HUES6 (cell line): ENCODE results near the gene MYRF.
A peak's percentile ranks its signal among the peaks of the same experiment; 100 is the strongest.

Source experiments
- H3K27ac ChIP-seq: 2 replicates; pipeline ENCODE4 v1.7.0; 2013; ENCODE audit warnings: low read depth, mild to moderate bottlenecking, low read length, inconsistent platforms
- H3K27me3 ChIP-seq: 2 replicates; pipeline ENCODE4 v1.6.1; 2013; ENCODE audit warnings: low read length; ENCODE audit not compliant: control insufficient read depth, insufficient read depth
- H3K36me3 ChIP-seq: 2 replicates; pipeline ENCODE4 v1.6.1; 2013; ENCODE audit warnings: low read length; ENCODE audit not compliant: control insufficient read depth, insufficient read depth
- H3K4me1 ChIP-seq: 2 replicates; pipeline ENCODE4 v1.6.1; 2013; ENCODE audit warnings: low read length; ENCODE audit not compliant: control insufficient read depth, insufficient read depth
- H3K4me3 ChIP-seq: 2 replicates; pipeline ENCODE4 v1.5.1; 2013; ENCODE audit warnings: low read depth, low read length
- H3K9ac ChIP-seq: one replicate; pipeline ENCODE4 v1.6.1; 2013; ENCODE audit warnings: mild to moderate bottlenecking, low read length
- H3K9me3 ChIP-seq: 2 replicates; pipeline ENCODE4 v1.6.1; 2013; ENCODE audit warnings: low read depth, low read length; ENCODE audit not compliant: control insufficient read depth, insufficient read depth

Gene MYRF

DNA sequence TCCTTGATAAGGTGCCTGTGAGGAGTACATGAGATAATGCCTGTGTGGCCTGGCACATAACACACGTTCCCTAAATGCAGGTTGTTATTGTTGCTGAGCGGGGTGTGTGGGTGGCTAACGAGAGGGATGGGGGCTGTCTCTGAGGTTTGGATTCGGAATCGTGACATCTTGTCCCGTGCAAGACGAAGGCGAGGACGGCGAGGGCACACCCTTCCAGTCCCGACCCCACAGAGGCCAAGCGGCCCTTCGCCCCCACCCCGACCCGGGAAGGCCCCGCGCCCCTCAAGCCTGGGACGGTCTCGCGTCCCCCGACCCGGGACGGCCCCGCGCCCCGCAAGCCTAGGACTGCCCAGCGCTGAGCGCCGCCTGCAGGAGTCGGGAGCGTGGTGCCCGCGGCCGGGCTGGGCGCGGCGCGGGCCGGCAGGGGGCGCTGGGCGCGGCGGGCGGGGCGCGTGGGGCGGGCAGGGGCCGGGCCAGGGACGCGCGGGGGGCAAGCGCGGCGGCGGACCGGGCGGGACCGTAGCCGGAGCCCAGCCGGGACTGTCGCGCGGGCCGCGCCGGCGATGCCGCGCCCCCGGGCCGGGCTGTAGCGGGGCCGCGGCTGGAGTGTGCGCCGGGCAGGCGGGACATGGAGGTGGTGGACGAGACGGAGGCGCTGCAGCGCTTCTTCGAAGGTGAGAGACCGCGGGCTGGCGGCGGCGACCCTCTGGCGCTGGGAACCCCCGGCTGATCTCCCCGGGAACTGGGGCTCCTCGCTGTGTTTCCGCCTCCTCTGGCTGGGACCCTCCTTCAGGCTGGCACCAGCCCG lies at the start of gene MYRF:
Gene MYRF (plus strand): TSS at position 520 of the 808 bp plus-strand sequence. CDS start 109 bp downstream, at position 629.
- H3K4me1 ChIP-seq = peaks cover 74% of the 10 kb centered on the region
- H3K9ac ChIP-seq = peak within 1 kb of the TSS; percentile 66
- no peak within 1 kb of the TSS for H3K27ac ChIP-seq
- no peaks in the 10 kb centered on the region for H3K36me3 ChIP-seq
- H3K27me3 ChIP-seq = peaks cover 29% of the 10 kb centered on the region
- no peaks in the 10 kb centered on the region for H3K9me3 ChIP-seq
- H3K4me3 ChIP-seq = peak within 1 kb of the TSS; percentile 69

DNA sequence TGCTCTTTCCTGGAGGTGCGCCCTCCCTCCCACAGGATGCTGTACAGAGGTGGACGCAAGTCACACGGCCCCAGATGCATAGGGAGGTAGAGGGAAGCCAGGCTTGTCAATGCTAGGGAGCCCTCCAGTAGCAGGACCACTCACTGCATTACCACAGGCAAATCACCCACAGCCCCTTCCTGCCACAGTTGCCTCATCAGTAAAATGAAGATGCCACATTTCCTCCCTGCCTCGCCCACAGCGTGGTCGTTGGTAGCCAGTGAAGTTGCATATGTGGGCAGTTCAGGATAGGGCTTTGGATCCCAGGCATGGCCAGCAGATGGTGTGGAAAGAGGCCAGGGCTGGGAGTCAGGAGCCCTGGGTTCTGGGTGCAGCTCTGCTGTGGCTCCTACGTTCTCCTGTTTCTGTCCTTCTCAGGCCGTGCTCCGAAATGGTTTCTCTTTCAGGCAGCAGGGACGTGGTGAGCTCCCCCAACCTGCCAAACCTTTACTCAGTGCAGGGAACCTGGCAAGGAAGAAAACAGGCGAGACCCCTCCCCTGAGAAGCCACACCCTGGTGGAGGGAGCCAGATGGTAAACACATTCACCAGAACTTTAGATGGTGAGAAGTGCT lies 49.6 kb upstream of the MYRF start:
- H3K36me3 ChIP-seq = no peaks in the 10 kb centered on the region
- H3K27ac ChIP-seq = no peak overlapping the region
- H3K4me3 ChIP-seq = no peak overlapping the region
- peaks cover 22% of the 10 kb centered on the region for H3K4me1 ChIP-seq
- H3K9ac ChIP-seq = no peak overlapping the region
- H3K27me3 ChIP-seq = no peaks in the 10 kb centered on the region
- H3K9me3 ChIP-seq = no peaks in the 10 kb centered on the region

DNA sequence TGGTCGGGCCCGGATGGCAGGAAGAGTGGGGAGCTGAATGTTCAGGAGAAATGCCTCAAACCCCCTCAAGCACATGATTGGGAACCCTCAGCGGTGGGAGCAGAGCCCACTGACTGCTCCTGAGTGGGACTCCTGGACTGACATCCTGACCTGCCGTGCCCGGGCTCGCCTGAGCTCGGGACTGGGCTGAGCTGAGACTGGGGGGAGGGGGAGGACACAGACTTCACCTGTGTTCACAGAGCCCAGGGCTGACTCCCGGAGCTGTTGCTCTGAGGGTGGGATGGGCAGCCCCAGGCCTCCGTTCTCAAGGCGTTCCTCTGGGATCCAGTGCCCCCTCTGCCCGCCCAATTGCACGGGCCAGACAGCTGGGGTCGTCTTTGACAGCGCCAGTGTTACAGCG lies 47.6 kb upstream of the MYRF start:
- Histone ChIP-seq H3K9ac (no peak overlapping the region), H3K36me3 (no peaks in the 10 kb centered on the region), H3K4me3 (no peak overlapping the region), H3K9me3 (no peaks in the 10 kb centered on the region), H3K4me1 (peaks cover 22% of the 10 kb centered on the region), H3K27me3 (no peaks in the 10 kb centered on the region), H3K27ac (no peak overlapping the region)

DNA sequence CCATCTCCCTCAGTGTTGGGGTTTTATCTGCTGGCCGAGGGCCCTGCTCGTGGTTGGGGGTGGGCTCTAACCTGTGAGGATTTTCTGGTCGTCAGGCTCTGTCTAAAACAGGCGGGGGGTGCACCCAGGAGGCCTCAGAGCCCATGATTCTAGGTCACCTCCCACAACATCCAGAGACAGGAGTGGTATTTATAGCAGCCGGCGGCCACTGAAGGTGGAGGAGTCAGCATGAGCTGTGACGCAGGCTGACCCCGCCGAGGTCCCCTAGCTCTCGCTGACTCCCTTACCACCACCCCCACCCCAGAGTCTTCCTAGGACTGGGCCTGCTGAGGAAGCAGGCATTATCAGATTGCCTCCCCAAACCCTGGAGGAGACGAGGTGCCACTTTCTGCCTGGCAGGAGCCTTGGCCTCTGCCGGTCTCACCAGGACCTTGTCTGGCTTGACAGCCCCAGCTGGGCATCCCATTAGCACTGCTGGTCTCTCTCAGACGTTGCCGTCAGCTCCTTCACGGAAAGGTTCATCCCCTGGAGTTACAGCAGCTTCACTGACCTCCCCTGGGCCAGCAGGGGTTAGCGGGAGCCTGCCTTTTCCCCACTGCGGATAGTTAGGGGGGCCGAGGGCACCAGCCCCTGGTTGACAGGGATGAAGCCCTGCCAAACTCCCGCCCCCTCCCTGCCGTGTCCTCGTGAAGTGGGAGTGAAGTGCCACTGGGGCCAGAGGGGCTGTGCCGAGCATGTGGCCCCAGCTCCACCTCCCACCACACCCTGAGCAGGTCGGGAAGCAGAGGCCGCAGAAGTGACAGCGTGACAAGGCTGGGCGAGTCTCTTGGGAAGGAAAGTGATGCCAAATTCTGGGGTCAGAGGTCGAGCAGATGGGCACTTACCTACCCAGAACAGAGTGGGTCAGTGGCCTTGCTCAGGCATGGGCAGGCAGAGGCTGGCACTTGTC lies 45.7 kb upstream of the MYRF start:
- H3K4me3 ChIP-seq = no peak overlapping the region
- H3K9me3 ChIP-seq = no peaks in the 10 kb centered on the region
- no peak overlapping the region for H3K27ac ChIP-seq
- peaks cover 24% of the 10 kb centered on the region for H3K4me1 ChIP-seq
- H3K36me3 ChIP-seq = no peaks in the 10 kb centered on the region
- no peaks in the 10 kb centered on the region for H3K27me3 ChIP-seq
- H3K9ac ChIP-seq = no peak overlapping the region

DNA sequence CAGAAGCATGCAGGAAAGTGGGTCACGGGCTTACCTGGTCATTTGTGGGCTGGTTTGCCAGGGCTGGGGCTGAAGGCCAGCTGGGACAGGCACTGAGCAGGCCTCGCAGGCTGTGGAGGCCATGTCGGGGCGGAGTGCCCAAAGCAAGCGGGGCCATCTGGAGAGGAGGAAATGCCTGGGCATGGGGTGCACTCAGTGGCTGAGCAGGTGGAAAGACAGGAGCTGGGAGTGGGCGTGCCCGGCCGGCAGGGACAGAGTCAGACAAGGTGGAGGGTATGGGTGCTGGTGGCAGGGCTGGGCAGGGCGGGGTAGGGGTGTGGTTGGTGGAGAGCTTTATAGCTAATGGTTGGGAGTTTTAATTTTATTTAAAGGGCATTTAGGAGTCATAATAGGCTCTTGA lies 44.9 kb upstream of the MYRF start:
- no peaks in the 10 kb centered on the region for H3K27me3 ChIP-seq

DNA sequence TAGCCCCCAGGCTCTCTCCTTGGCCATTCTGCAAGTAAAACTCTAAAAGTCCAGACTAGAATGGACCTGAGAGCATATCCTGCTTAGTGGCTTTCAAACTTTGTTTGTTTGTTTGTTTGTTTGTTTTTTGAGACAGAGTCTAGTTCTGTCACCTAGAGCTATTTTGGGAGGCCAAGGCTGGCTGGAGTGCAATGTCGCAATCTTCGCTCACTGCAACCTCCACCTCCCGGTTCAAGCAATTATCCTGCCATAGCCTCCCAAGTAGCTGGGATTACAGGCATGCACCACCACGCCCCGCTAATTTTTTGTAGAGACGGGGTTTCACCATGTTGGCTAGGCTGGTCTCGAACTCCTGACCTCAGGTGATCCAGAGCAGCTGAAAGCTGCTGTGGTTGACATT lies 43.3 kb upstream of the MYRF start:
- Histone ChIP-seq H3K4me3 (no peak overlapping the region), H3K27ac (no peak overlapping the region), H3K9ac (no peak overlapping the region), H3K4me1 (peaks cover 35% of the 10 kb centered on the region), H3K27me3 (no peaks in the 10 kb centered on the region), H3K36me3 (no peaks in the 10 kb centered on the region), H3K9me3 (no peaks in the 10 kb centered on the region)

More for the DNA sequence above, 44.9 kb upstream of the MYRF start:
- no peak overlapping the region for H3K9ac ChIP-seq
- H3K27ac ChIP-seq = no peak overlapping the region
- no peaks in the 10 kb centered on the region for H3K36me3 ChIP-seq
- H3K4me1 ChIP-seq = peaks cover 27% of the 10 kb centered on the region
- no peak overlapping the region for H3K4me3 ChIP-seq
- no peaks in the 10 kb centered on the region for H3K9me3 ChIP-seq

DNA sequence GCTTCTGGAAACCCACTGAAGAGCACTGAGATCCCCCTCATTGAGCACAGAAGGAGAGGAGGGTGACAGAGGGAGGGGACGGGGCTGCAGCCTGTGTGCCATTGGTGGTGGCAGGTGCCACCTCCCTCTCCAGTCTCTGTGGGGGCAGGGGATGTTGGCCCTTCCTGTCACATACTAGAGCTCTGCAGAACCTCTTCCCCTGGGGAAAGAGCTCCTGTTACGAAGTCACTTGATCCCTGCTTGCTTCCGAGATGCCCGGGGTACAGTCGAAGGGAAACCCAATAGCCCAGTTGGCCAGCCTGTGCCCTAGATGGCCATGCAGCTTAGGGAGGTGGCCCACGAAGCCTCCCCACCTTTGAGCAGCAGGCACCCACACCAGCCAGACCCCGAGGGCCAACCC lies 42.9 kb upstream of the MYRF start:
- H3K27me3 ChIP-seq = no peaks in the 10 kb centered on the region
- peaks cover 37% of the 10 kb centered on the region for H3K4me1 ChIP-seq
- no peak overlapping the region for H3K27ac ChIP-seq
- no peaks in the 10 kb centered on the region for H3K9me3 ChIP-seq
- H3K9ac ChIP-seq = no peak overlapping the region
- H3K4me3 ChIP-seq = no peak overlapping the region
- no peaks in the 10 kb centered on the region for H3K36me3 ChIP-seq

DNA sequence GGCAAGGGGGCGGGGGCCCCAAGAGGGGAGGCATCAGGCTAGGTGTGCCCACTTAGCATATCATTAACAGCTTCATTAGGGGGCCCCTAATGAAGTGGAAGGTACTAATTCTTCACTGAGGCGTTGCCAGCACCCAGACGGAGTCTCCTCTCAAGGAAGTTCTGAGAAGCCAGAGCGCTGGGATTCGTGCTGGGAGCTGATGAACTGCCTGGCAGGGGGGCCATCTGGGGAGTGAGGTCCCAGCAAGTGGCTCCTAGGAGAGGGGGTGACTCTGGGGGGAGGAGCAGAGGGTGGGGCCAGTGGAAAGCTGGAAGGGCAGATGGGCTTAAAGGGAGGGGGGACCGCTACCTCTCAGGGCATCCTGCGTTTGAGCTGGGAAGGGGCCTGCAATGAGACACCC lies 42.4 kb upstream of the MYRF start:
- Histone ChIP-seq H3K4me3 (no peak overlapping the region), H3K9me3 (no peaks in the 10 kb centered on the region), H3K4me1 (peaks cover 33% of the 10 kb centered on the region), H3K9ac (no peak overlapping the region), H3K27me3 (no peaks in the 10 kb centered on the region), H3K36me3 (no peaks in the 10 kb centered on the region), H3K27ac (no peak overlapping the region)

DNA sequence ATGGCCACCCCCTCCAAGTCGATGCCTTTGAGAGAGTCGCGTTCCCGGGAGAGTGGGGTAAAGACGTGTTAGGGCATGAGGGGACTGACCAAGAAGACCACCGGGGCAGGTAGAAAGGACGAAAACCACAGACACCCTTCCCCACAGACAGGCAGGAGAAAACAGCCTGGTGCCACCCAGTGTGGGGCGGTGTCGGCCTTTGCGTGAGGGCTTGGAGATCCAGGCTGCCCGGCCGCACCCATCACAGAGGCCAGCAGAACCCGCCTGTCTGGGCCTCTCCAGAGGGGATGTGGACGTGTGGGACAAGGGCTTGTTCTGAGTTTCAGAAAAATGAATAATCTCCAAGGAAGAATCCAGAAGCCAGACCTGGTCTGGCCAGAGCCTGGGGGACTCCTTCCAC lies 41.4 kb upstream of the MYRF start:
- Histone ChIP-seq H3K4me1 (peaks cover 33% of the 10 kb centered on the region), H3K9me3 (no peaks in the 10 kb centered on the region), H3K4me3 (no peak overlapping the region)

DNA sequence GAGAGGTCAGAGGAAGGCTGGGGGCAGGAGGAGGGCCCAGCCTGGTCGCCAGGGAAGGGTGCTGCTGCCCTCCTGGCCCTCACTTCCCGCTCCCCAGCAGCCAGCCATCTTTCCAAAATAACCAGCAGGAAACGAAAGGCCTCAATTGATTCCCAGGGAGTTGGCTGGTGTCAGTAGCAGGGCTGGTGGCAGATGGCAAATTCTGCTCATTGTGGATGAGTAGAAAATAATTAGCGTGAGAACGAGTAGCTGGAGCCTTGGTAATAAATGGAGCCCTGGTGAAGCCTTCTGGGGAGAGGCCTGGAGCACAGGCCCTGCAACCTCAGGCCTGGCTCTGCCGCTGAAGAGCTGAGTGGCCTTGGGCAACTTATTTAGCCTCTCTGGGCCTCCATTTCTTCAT lies 40.9 kb upstream of the MYRF start:
- no peaks in the 10 kb centered on the region for H3K9me3 ChIP-seq
- no peak overlapping the region for H3K27ac ChIP-seq
- H3K36me3 ChIP-seq = no peaks in the 10 kb centered on the region
- no peak overlapping the region for H3K4me3 ChIP-seq
- peaks cover 38% of the 10 kb centered on the region for H3K4me1 ChIP-seq
- no peaks in the 10 kb centered on the region for H3K27me3 ChIP-seq
- H3K9ac ChIP-seq = no peak overlapping the region

More for the DNA sequence above, 41.4 kb upstream of the MYRF start:
- Histone ChIP-seq H3K27ac (no peak overlapping the region), H3K27me3 (no peaks in the 10 kb centered on the region), H3K9ac (no peak overlapping the region), H3K36me3 (no peaks in the 10 kb centered on the region)

DNA sequence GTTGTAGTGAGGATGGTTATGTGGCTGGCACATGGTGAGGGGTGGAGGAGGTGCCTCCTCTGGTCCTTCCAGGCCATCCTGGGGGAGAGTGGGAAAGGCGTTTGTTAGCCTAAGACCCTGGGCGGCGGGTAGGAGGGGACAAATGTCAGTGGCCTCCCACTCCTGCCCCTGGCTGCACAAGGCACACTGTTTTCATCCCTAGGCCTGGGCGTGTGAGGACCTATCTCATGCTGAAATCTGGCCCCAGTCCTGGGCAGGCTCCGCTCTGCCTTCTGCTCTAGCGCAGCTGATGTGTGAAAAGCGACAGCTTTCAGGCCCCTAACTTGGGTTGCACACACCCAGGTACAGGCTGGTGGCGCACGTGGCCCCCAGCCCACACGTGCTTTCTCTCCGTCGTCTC lies 40.1 kb upstream of the MYRF start:
- Histone ChIP-seq H3K27ac (no peak overlapping the region), H3K4me3 (no peak overlapping the region), H3K9ac (no peak overlapping the region), H3K27me3 (no peaks in the 10 kb centered on the region), H3K9me3 (no peaks in the 10 kb centered on the region), H3K36me3 (no peaks in the 10 kb centered on the region), H3K4me1 (peaks cover 44% of the 10 kb centered on the region)
